H1 (cell line): Measurements from ENCODE around the gene ACACB. TPM values are rescaled to one million over a fixed set of nuclear protein-coding genes. Genes with fewer than 3 reads are reported as not detected.

Source experiments
- CBX5 ChIP-seq: fragments of 300-800, 300-1000 bp; sonication (generic); IDR thresholded peaks from 2 replicates; pipeline ENCODE4 v1.7.1; 2016; ENCODE audit warnings: antibody characterized with exemption, low read length, low read depth
- CTCF ChIP-seq, 3 experiments: IDR thresholded peaks; 1 replicate in 2 of 3; 2 replicates in 1 of 3; pipeline versions ENCODE4 v1.5.1 to v1.6.1; 2011; ENCODE audit warnings: low read length in 3 of 3, mild to moderate bottlenecking in 3 of 3, inconsistent platforms in 2 of 3, low read depth in 1 of 3, moderate library complexity in 1 of 3; ENCODE audit not compliant: insufficient read depth in 1 of 3; ENCODE audit errors: control extremely low read depth in 1 of 3
- NANOG ChIP-seq: IDR thresholded peaks from 2 replicates; pipeline ENCODE4 v1.6.1; 2011; ENCODE audit warnings: low read length, low read depth, mild to moderate bottlenecking, inconsistent platforms; ENCODE audit not compliant: insufficient read depth, poor library complexity, severe bottlenecking
- PHF8 ChIP-seq: fragments of 200-600 bp; sonication (generic); conservative IDR thresholded peaks from 2 replicates; pipeline ENCODE4 v1.7.1; 2012; ENCODE audit warnings: low read depth, mild to moderate bottlenecking, inconsistent platforms, low read length, moderate library complexity
- RAD21 ChIP-seq, 2 experiments: IDR thresholded peaks in 1 of 2; conservative IDR thresholded peaks in 1 of 2; 2 replicates each; pipeline ENCODE4 v1.6.1; 2011; ENCODE audit warnings: low read depth in 2 of 2, low read length in 2 of 2, improper control_type of control experiment in 1 of 2, inconsistent platforms in 1 of 2, mild to moderate bottlenecking in 1 of 2, moderate library complexity in 1 of 2
- RFX5 ChIP-seq: IDR thresholded peaks from 2 replicates; pipeline ENCODE4 v1.6.1; 2011; ENCODE audit warnings: low read depth, low read length, improper control_type of control experiment, borderline replicate concordance
- polyA plus RNA-seq, 7 experiments: library from polyadenylated mRNA; depleted of rRNA in 3 of 7; stranded (reverse) in 5 of 7; unstranded in 2 of 7; fragments of >200 nt in 5 of 7; fragments of 200-250 nt in 2 of 7; gene quantifications; 1 replicate in 5 of 7; 2 replicates in 1 of 7; 4 replicates in 1 of 7; pipeline versions ENCODE4 v1.2.1 to v1.2.3, GENCODE V29; 2011 to 2013; ENCODE audit warnings: missing spikeins in 2 of 7, mixed read lengths in 2 of 7
- total RNA-seq: library from RNA; stranded (reverse); fragmentation: NEBNext Ultra II Directional; extraction: Animal tissue kit (Norgen Biotek cat#: 25700); gene quantifications from 2 replicates; pipeline ENCODE4 v1.2.1, GENCODE V29; 2021

Gene ACACB
- total and polyA plus RNA-seq, 2 of the 8 experiments (the other 6 are each of a cell fraction or from before 2014, with no cell fraction given) = 5.8 to 15.3 TPM

GRCh38 chr12:109214131-109214530 is 97.7 kb downstream of the ACACB start (continued):
- TF ChIP-seq CTCF (IDR thresholded peaks at IDR 0.05; ENCODE audit: control extremely low read depth in 1 of 3, insufficient read depth in 1 of 3, low read depth in 1 of 3, low read length in 3 of 3) (no peak), NANOG (no peak), RAD21 (IDR thresholded peaks at IDR 0.05 in 1 of 2, conservative IDR thresholded peaks at IDR 0.05 in 1 of 2; ENCODE audit: low read depth in 2 of 2, low read length in 2 of 2) (no peak), RFX5 (no peak), PHF8 (no peak), CBX5 (no peak)
